ENCODE data around the gene AAK1.
"Not testable (repeated sequence)": the region's sequence is repeated elsewhere in the genome, so short reads cannot be mapped to it uniquely, and the experiment has no call there.

Gene AAK1

DNA sequence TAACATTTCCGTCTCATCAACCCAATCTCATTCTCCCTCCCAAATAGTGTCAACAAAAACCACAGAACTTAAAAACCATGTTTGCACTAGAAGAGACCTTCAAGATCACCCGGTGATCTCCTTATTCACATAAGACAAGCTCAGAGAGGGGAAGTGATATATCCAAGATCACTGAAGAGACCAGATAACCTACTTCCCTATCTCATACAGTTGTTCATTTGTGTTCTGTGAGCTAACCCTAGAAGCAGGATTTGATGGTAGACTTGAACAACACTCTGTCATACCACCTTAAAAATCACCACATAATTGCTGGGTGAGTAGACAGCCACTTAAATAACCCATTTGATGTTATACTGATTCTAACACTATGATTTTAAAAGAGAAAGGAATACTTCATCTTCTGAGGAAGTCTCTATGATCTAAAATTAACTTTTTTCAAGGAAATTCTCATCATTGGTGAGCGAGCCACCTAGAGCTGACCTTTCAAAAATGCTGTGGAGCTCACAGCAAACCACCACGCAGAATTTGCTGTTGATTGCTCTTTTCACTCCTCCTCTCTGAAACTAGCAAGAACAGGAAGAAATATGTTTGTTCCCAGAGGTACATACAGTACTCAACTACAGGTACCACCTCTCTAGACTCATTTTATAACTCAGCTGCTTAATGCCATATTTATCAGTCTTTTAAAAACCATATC lies 15.1 kb downstream of the AAK1 start:
- H3K4me3 ChIP-seq (ENCODE audit: low read depth, low read length): no peak overlapping the region

DNA sequence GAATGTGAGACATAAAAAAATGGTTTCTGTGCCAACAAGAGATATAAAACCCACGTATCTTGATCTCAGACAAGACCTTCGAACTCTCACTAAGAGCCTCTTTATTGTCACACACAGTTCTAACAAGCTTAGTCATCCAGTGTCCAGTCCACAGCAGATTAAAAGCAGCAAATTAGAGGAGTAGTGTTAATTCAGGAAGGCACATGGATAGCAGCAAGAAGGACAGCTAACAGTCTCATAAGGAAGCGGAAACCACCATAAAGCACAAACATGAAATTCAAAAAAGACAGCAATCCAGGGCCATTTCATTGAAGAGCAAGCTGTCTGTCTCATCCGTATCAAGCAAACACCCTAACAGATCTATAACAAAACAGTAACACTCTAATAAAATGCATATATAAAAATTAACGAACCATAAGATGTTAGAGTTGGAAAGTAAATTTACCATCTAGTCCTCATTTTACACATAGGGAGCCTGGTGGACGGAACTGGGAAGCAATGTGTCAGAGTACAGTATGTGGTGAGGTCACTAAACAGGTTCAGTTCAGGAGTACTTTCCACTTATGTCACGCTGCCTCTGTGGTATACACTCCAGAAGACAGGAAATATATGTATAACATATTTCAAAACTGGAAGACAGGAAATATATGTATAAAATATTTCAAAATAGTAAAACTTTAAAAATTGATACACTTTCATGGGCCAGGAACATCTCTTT lies 18.3 kb downstream of the AAK1 start:
- TF ChIP-seq, protein P1, sequence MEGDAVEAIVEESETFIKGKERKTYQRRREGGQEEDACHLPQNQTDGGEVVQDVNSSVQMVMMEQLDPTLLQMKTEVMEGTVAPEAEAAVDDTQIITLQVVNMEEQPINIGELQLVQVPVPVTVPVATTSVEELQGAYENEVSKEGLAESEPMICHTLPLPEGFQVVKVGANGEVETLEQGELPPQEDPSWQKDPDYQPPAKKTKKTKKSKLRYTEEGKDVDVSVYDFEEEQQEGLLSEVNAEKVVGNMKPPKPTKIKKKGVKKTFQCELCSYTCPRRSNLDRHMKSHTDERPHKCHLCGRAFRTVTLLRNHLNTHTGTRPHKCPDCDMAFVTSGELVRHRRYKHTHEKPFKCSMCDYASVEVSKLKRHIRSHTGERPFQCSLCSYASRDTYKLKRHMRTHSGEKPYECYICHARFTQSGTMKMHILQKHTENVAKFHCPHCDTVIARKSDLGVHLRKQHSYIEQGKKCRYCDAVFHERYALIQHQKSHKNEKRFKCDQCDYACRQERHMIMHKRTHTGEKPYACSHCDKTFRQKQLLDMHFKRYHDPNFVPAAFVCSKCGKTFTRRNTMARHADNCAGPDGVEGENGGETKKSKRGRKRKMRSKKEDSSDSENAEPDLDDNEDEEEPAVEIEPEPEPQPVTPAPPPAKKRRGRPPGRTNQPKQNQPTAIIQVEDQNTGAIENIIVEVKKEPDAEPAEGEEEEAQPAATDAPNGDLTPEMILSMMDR (IDR thresholded peaks at IDR 0.05; ENCODE audit: insufficient read depth, low read depth, low read length, missing control alignments): no peak
- H3K4me3 ChIP-seq (ENCODE audit: low read depth, low read length): no peak overlapping the region
- DNase-seq (ENCODE audit: low read depth): no peak

More for the DNA sequence above, 15.1 kb downstream of the AAK1 start:
- DNase-seq (ENCODE audit: low read depth): no peak
- TF ChIP-seq, protein P1 (IDR thresholded peaks at IDR 0.05; ENCODE audit: insufficient read depth, low read depth, low read length, missing control alignments): no peak

DNA sequence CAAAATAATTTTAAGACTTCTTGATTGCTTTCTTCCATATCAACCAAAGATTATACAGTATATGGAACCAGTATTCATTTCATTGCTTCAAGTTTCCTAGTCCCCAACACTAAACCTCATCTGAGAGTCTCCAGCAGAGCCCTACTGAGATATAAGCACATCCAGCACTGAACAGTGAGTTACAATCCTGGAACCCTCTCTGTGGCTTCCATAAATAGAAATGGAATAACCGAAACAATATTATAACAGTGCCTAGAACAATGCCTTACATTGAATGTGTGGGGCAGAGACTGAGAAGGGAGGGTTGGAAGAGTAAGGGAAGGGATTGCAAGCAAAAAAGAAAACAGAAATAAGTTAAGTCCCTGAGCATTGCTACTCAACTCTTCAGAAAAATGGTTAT lies 18.9 kb downstream of the AAK1 start:
- TF ChIP-seq, protein P1 (IDR thresholded peaks at IDR 0.05; ENCODE audit: insufficient read depth, low read depth, low read length, missing control alignments): no peak
- no peak for DNase-seq (ENCODE audit: low read depth)
- H3K4me3 ChIP-seq (ENCODE audit: low read depth, low read length): no peak overlapping the region

DNA sequence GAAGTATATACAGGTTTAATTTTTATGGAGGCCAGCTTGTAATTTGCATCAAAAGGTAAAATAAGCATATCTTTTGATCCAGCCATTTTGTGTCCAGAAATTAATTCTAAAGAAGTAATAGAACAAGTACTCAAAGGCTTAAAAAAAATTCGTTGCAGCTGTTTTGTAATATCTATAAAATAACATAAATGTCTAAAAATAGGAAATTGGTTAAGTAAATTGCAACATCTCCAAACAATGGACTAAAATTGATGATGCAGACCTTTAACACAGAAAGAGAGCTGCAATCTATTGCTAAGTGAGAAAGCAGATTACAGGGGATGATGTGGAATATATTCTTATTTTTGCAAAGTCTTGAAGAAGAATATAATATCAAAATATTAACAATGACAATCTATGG lies 19.4 kb downstream of the AAK1 start:
- no peak for DNase-seq (ENCODE audit: low read depth)
- no peak overlapping the region for H3K4me3 ChIP-seq (ENCODE audit: low read depth, low read length)

DNA sequence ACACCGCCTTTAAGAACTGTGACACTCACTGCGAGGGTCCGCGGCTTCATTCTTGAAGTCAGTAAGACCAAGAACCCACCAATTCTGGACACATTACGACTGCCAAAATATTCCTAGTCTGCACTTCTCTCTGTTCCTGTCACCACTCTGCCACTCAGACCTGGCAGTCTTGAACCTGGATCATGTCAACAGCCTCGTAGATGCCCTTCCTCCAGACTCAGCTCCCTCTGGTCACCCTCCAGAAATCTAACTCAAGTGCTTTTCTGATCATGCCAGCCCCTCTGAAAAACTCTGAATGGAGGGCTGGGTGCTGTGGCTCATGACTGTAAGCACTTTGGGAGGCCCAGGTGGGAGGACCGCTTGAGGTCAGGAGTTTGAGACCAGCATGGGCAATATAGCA lies 20.3 kb downstream of the AAK1 start:
- TF ChIP-seq, protein P1 (IDR thresholded peaks at IDR 0.05; ENCODE audit: insufficient read depth, low read depth, low read length, missing control alignments): no peak
- H3K4me3 ChIP-seq (ENCODE audit: low read depth, low read length): no peak overlapping the region

More for the DNA sequence above, 19.4 kb downstream of the AAK1 start:
- TF ChIP-seq, protein P1 (IDR thresholded peaks at IDR 0.05; ENCODE audit: insufficient read depth, low read depth, low read length, missing control alignments): no peak

DNA sequence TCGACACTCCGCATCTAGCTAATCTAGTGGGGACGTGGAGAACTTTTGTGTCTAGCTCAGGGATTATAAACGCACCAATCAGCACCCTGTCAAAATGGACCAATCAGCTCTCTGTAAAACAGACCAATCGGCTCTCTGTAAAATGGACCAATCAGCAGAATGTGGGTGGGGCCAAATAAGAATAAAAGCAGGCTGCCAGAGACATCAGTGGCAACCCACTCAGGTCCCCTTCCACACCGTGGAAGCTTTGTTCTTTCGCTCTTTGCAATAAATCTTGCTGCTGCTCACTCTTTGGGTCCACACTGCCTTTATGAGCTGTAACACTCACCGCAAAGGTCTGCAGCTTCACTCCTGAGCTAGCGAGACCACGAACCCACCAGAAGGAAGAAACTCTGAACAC lies 20.7 kb downstream of the AAK1 start:
- DNase-seq (ENCODE audit: low read depth); H3K4me3 ChIP-seq (ENCODE audit: low read depth, low read length): not testable (repeated sequence)

More for the DNA sequence above, 20.3 kb downstream of the AAK1 start:
- DNase-seq (ENCODE audit: low read depth): no peak

DNA sequence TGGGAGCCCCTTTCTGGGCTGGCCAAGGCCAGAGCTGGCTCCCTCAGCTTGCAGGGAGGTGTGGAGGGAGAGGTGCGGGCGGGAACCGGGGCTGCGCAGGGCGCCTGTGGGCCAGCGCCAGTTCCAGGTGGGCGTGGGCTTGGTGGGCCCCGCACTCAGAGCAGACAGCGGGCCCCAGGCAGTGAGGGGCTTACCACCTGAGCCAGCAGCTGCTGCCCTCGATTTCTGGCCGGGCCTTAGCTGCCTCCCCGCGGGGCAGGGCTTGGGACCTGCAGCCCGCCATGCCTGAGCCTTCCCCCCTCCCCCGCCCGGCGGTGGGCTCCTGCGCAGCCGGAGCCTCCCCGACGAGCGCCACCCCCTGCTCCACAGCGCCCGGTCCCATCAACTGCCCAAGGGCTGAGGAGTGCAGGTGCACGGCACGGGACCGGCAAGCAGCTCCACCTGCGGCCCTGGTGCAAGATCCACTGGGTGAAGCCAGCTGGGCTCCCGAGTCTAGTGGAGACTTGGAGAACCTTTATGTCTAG lies 21.5 kb downstream of the AAK1 start:
- not testable (repeated sequence) for DNase-seq (ENCODE audit: low read depth); H3K4me3 ChIP-seq (ENCODE audit: low read depth, low read length)
